Measurements from ENCODE around the gene CA12. TPM values are rescaled to one million over a fixed set of nuclear protein-coding genes. Genes with fewer than 3 reads are reported as not detected.

CA12 gene
- total RNA-seq, result 122 and 133 TPM in 2 replicates

GRCh38 chr15:63381301-63382204 lies at the start of gene CA12:
CA12 (minus strand) TSS chr15:63381846; CDS start chr15:63381720, 126 bp downstream.

DNA sequence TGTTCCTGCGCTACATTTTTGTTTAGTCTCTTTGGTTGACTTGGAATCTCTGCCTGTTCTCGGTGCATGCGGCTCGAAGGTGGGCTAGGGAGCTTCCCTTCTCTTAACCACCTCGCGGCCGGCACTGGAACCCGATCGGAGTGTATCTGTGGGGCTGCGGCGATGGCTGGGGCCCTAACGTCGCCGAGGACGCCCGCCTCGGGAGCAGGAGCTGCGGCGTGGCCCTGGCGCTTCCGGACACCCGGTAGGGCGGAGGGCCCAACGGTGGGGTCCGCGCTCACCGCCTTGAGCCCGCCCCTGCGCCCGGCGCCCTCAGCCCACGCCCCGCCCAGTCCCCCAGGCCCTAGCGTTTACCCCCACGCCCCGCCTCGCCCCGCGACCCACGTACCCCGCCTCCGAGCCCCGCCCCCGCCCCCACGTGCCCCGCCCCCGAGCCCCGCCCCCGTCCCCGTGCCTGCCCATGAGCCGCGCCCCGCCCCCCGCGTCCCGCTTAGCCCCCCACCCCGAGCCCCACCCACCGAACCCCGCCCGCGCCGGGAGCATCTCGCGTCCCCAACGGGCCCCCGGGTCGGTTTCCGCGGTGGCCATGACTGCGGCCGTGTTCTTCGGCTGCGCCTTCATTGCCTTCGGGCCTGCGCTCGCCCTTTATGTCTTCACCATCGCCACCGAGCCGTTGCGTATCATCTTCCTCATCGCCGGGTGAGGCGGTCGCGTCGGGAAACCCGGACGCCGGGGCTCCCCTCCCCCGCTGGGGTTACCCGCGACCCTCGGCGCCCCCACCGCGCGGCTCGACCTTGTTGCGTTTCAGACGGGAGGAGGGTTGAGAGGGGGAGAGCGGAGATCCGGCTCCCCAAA lies 104.4 kb downstream of the CA12 start, which contains the start of gene APH1B:
Gene APH1B (plus strand): TSS at position 568 of the 855 bp plus-strand sequence. CDS start 19 bp downstream, at position 587.

Other genes starting within 250 kb of the CA12 start
- 104 and 206 TPM in 2 replicates for gene RPS27L, start 224.4 kb downstream of the CA12 start, total RNA-seq
- 58.1 and 67.2 TPM in 2 replicates for gene RAB8B, start 192.2 kb downstream of the CA12 start, total RNA-seq
- 17.0 and 20.9 TPM in 2 replicates for gene APH1B, start 104.2 kb downstream of the CA12 start, total RNA-seq
- 46.3 and 56.7 TPM in 2 replicates for gene USP3, start 122.7 kb upstream of the CA12 start, total RNA-seq
- 0.20 and 2.6 TPM in 2 replicates for gene FBXL22, start 215.5 kb upstream of the CA12 start, total RNA-seq